Right lobe of liver (tissue), 6 donors: ENCODE results near the gene KIAA1671. TPM values are rescaled to one million over a fixed set of nuclear protein-coding genes. Genes with fewer than 3 reads are reported as not detected.

Source experiments
- ATAC-seq, 4 donors: fragments of 200-7000 bp; cut with Tn5 transposase; one replicate each; pipeline ENCODE4 v1.9.1; 2020; ENCODE audit warnings: mild to moderate bottlenecking in 4 of 4, moderate library complexity in 4 of 4
- DNase-seq, 3 donors: peaks; one replicate each; pipeline ENCODE4 v3.0.0-alpha.2; 2020
- H3K27ac ChIP-seq, 3 donors: fragments of 200-600 bp; one replicate each; pipeline ENCODE4 v1.8.0; 2022
- H3K27me3 ChIP-seq, 2 donors: fragments of 200-600 bp; one replicate each; pipeline ENCODE4 v1.8.0; 2022
- H3K36me3 ChIP-seq, 4 donors: fragments of 200-600 bp; sonication (generic) in 1 of 4; one replicate each; pipeline versions ENCODE4 v1.5.1 to v1.8.0; 2017 to 2022; ENCODE audit warnings: control low read depth in 1 of 4
- H3K4me1 ChIP-seq, 4 donors: fragments of 200-600 bp; sonication (generic) in 1 of 4; one replicate each; pipeline versions ENCODE4 v1.5.1 to v1.8.0; 2017 to 2022; ENCODE audit warnings: control low read depth in 1 of 4
- H3K4me3 ChIP-seq, 3 donors: fragments of 200-600 bp; one replicate each; pipeline ENCODE4 v1.8.0; 2022
- H3K9me3 ChIP-seq, 4 donors: fragments of 200-600 bp; sonication (generic) in 1 of 4; one replicate each; pipeline versions ENCODE4 v1.5.1 to v1.8.0; 2017 to 2022; ENCODE audit warnings: control low read depth in 1 of 4
- CTCF ChIP-seq, 4 donors: fragments of 200-600 bp in 3 of 4; fragments of 450-650 bp in 1 of 4; IDR thresholded peaks; one replicate each; pipeline versions ENCODE4 v1.5.1 to v1.8.0; 2016 to 2022; ENCODE audit warnings: antibody characterized with exemption in 4 of 4, mild to moderate bottlenecking in 2 of 4
- POLR2A ChIP-seq: fragments of 450-650 bp; IDR thresholded peaks from one replicate; pipeline ENCODE4 v1.6.1; 2017; ENCODE audit warnings: antibody characterized with exemption, mild to moderate bottlenecking
- WGBS: methylation state at CpG from one replicate; pipeline ENCODE4 v1.1.6; 2018; ENCODE audit warnings: low coverage, low lambda C conversion rate; ENCODE audit not compliant: insufficient coverage; ENCODE audit errors: missing lambda C conversion rate; 5-methylcytosine and 5-hydroxymethylcytosine counted together
- intact Hi-C, 2 donors: fragments of 100-400 bp; cut with DNase I; formaldehyde crosslinking; loops; one replicate each; pipeline versions ENCODE4 v1.11.2 to v1.14.1; 2022
- total RNA-seq, 6 experiments: library from RNA; depleted of rRNA in 2 of 6; stranded (reverse); fragments of >200 nt in 2 of 6; fragmentation: NEBNext Ultra II Directional in 3 of 6; extraction: Animal tissue kit (Norgen Biotek cat#: 25700) in 3 of 6; gene quantifications; one replicate each; pipeline versions ENCODE4 v1.1.0 to v1.2.4, GENCODE V29; 2016 to 2023
- donor health status: DM: no; HTN: yes; CAD: no.
- donor health status: DM: no; HTN: no; CAD: no.
- donor health status: DM: no; HTN: no; CAD: no.
- donor health status: DM: no; HTN: yes; CAD: no.
- donor health status: DM: no; HTN: yes; CAD: no.

KIAA1671 gene
- total RNA-seq, 6 experiments from 2014 or later, result 31.1 to 56.6 (median 39.2) TPM

DNA sequence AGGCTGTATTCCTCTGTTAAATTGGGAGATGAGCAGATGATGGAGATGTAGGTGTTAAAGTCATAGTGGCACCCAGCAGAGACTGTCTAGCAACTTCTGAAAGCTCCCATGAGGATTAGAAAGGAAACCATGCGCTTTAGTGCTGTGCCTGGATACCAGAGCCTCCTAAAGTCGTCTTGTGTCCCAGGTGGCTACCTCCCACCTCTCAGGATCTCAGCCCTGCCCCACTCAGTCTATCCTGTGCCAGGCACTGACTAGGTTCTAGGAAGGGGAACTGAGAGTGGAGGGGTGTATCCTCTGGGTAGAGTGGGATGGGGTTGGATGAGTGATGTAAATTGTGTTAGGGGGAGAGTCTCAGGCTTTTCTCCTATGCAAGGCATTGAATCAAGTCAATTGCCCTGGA, 60.2 kb downstream of the KIAA1671 start:
- H3K4me1 ChIP-seq, result no peaks in the 10 kb centered on the region
- H3K27ac ChIP-seq, result no peak overlapping the region
- no peaks in the 10 kb centered on the region for H3K36me3 ChIP-seq
- no peaks in the 10 kb centered on the region for H3K9me3 ChIP-seq
- H3K27me3 ChIP-seq, result no peaks in the 10 kb centered on the region
- no peak for DNase-seq
- TF ChIP-seq CTCF (IDR thresholded peaks at IDR 0.05), result no peak
- no peak for TF ChIP-seq POLR2A
- no peak for ATAC-seq
- intact Hi-C loops, result no loop called here
- H3K4me3 ChIP-seq, result no peak overlapping the region
- 67% methylated on average over 1 of the region's 2 CpGs for WGBS

DNA sequence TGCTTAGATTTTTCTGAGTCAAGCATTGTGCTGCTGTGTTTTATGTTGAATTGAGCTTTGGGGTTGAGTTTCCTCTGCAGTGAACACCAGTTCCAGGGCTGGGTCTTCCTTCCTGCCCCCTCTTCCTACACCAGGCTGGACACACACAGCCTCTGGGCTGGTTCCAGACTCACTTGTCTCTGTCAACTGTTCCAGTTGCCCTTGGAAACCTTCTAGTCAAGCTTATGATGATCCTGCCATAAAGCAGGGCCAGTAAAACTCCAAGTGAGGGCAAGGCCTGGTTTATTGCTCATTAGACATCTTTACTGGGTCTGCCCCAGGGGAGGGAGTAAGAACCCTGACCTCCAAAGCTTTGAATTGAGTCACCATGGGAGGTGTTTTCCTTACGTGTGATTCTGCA, 61.1 kb downstream of the KIAA1671 start:
- H3K36me3 ChIP-seq, result no peaks in the 10 kb centered on the region
- intact Hi-C loops, result no loop called here
- H3K4me1 ChIP-seq, result no peaks in the 10 kb centered on the region
- 89% methylated on average over 1 of the region's 1 CpG for WGBS
- H3K27ac ChIP-seq, result no peak overlapping the region
- no peak for TF ChIP-seq CTCF (IDR thresholded peaks at IDR 0.05)
- no peak for TF ChIP-seq POLR2A
- DNase-seq, result no peak
- peak; percentile 61 to 75 (median 69) for ATAC-seq
- no peaks in the 10 kb centered on the region for H3K27me3 ChIP-seq
- H3K9me3 ChIP-seq, result no peaks in the 10 kb centered on the region
- H3K4me3 ChIP-seq, result no peak overlapping the region

GRCh38 chr22:25014896-25015755, 62.6 kb downstream of the KIAA1671 start:
- Histone ChIP-seq H3K27ac (no peak overlapping the region), H3K4me3 (no peak overlapping the region), H3K36me3 (no peaks in the 10 kb centered on the region), H3K27me3 (no peaks in the 10 kb centered on the region), H3K4me1 (no peaks in the 10 kb centered on the region), H3K9me3 (no peaks in the 10 kb centered on the region)
- WGBS, result 80% methylated on average over 5 of the region's 5 CpGs
- ATAC-seq (peak; percentile 37 to 52 (median 42)), DNase-seq (no peak)
- TF ChIP-seq POLR2A, result no peak
- intact Hi-C loops, result no loop called here

DNA sequence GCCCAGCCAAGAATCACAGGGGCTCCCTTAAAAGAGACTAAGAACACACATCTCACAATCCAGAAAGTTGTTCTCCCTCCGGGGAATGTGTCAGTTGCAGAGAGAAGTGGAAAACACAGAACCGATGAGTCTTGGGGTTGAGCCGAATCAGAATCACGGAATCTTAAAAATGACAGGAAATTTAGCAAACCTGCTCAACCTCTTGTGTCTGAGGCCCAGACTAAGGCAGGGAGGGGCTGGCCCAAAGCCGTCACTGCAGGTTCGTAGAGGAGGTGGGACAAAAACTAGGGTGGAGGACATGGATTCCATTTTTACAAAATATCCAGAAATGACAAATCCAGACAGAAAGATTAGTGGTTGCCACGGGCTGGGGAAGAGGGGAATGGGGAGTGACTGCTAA, 63.8 kb downstream of the KIAA1671 start:
- 93% methylated on average over 7 of the region's 7 CpGs for WGBS
- intact Hi-C loops, result no loop called here
- DNase-seq (no peak), ATAC-seq (no peak)
- Histone ChIP-seq H3K27ac (no peak overlapping the region), H3K4me1 (peaks cover 0 to 4% (median 0%) of the 10 kb centered on the region in 4 donors), H3K9me3 (no peaks in the 10 kb centered on the region), H3K27me3 (no peaks in the 10 kb centered on the region), H3K36me3 (no peaks in the 10 kb centered on the region), H3K4me3 (no peak overlapping the region)
- TF ChIP-seq CTCF (IDR thresholded peaks at IDR 0.05) (no peak), POLR2A (no peak)

DNA sequence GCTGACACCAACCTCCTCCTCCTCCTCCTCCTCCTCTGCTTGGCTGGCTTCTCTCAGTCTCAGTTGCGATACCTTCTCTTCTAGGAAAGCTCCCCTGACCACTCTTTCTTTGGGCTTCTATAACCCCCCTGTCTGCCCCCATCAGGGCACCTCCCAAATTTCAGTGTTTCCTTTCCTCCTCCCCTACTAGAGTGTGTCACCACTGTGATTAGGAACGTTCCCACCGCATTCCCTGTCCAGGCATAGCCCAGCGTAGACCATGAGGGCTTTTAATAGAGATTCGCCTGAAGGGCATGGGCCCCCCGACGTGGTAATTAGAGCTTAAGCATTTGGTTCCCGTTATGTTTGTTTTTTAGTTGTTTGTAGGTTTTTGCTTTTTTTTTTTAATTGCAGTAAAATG, 65.5 kb downstream of the KIAA1671 start:
- 81% methylated on average over 6 of the region's 8 CpGs for WGBS
- Histone ChIP-seq H3K9me3 (no peaks in the 10 kb centered on the region), H3K27me3 (no peaks in the 10 kb centered on the region), H3K4me1 (peaks cover 0 to 4% (median 0%) of the 10 kb centered on the region in 4 donors), H3K36me3 (no peaks in the 10 kb centered on the region), H3K27ac (no peak overlapping the region), H3K4me3 (no peak overlapping the region)
- DNase-seq (no peak), ATAC-seq (no peak)
- intact Hi-C loops, result no loop called here
- TF ChIP-seq CTCF (IDR thresholded peaks at IDR 0.05) (no peak), POLR2A (no peak)
